NCI-H1930 (cell line): Measurements from ENCODE around the gene SLC35G1.

Source experiments
- DNase-seq, 2 experiments: peaks; one replicate each; lab custom pipeline; 2025; lab: John Stamatoyannopoulos, UW

The SLC35G1 gene

DNA sequence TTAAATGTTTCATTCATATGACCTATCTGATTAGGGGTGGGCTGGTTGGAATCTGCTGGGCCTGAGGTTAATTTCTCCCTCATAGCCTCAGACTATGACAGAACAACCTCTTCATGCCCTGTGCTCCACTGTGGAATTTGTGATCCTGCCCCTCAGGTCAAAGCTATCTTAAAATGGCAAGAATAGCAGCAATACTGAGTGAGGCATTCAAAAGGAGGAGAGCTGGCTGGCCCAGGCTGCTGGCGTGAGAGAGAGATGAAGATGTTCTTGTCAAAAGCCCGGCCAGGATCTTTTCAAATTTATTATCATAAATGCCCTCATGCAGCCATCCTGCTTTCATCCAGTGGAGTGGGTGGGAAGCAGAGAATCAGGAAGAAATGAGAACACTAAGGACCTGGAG is 58.1 kb downstream of the SLC35G1 start:
- DNase-seq, result no peak
